8988T (cell line): ENCODE results near the gene USP9Y.

Source experiments
- DNase-seq: peaks from one replicate; pipeline ENCODE4 v3.0.0; 2011

USP9Y gene

DNA sequence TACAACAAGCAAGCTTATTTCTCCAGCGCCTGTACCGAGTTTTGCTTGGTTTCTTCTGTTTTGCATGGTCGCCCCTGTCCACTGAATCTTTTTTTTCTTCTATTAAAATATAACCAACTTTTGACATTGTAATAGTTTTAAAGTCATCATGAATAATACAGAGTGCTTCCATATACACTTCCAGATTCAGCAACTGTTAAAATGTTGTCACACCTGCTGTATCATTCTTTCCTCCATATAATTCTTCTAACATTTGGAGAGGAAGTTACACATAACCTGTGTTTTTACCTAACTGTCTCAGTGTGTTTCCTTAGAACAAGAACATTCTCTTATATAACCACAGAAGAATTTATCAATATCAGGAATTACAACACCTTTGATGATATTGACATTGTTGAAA, 83.5 kb downstream of the USP9Y start:
- DNase-seq, result no peak

GRCh38 chrY:12793999-12794398, 93.0 kb downstream of the USP9Y start:
- no peak for DNase-seq

DNA sequence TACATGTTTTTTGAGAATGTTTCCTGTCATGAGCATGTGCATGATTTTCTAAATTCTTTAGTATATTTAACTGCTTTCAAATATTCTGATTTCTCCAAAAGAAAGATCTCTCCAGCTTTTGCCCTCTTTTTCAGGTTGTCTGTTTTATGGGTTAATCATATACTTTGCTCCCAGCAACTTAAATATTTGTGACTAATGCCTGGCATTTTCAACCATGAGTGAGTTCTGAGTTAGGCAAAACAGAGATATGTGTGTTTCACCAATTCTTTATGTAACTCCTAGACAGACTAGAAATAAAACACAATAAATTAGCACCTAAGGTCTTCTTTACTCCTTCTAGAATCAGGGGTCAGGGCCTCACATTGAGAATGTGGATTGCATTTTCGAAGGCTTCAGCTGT, 107.0 kb downstream of the USP9Y start:
- DNase-seq, result no peak

- DNase-seq, result no peak
Observed at GRCh38 chrY:12809034-12809433, 108.0 kb downstream of the USP9Y start.

- no peak for DNase-seq
Observed at GRCh38 chrY:12823408-12823807, 122.4 kb downstream of the USP9Y start.

DNA sequence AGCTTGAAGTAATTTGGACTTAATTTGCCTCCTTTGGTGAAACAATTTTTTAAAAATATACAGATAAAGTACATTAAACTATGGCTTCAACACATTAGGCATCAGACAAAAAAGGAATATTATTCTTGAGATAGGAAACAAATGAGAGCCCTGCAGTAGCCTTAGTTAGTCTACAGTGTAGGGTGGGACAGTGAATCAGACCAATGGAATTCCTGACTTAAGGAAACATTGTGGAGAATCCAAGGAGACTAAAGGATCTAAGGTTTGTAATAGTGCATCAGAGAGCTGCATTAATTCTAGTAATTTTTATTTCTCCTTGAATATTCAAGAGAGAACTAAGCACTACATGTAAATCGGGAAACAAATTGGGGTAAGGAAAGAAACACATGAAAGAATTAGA, 125.8 kb downstream of the USP9Y start:
- no peak for DNase-seq

DNA sequence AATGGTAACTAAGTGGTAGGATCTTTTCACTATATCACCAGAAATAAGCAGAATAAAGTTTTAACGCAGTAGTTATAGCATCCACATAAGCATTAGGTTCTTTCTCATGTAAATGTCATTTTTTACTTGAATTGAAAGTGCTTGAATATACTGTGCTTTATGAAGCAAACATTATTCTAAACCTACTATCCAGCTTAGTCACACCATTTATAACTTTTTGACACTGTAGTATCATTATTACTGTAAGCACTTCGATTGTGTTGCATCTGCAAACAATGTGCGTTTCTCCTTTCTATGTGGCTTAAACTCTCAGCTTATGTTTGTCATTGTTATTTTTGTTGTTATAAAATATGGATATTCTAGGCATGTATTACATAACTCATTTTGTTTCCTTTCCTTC, 132.3 kb downstream of the USP9Y start:
- DNase-seq, result no peak

- no peak for DNase-seq
Observed at GRCh38 chrY:12837550-12837949, 136.5 kb downstream of the USP9Y start.

- no peak for DNase-seq
Observed at GRCh38 chrY:12841368-12841767, 140.3 kb downstream of the USP9Y start.

DNA sequence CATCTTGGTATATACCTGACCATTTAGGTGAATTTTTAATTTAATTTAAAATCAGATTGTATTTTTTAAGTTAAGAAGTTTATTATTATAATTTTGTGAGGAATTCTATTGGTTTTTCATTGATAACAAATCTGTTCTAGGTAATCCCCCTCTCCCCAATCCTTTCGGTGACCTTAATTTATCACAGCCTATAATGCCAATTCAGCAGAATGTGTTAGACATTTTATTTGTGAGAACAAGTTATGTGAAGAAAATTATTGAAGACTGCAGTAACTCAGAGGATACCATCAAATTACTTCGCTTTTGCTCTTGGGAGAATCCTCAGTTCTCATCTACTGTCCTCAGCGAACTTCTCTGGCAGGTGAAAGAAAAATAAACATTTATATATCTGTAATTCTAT, 145.8 kb downstream of the USP9Y start:
- no peak for DNase-seq

- DNase-seq, result no peak
Observed at GRCh38 chrY:12855791-12856275, 154.8 kb downstream of the USP9Y start.

DNA sequence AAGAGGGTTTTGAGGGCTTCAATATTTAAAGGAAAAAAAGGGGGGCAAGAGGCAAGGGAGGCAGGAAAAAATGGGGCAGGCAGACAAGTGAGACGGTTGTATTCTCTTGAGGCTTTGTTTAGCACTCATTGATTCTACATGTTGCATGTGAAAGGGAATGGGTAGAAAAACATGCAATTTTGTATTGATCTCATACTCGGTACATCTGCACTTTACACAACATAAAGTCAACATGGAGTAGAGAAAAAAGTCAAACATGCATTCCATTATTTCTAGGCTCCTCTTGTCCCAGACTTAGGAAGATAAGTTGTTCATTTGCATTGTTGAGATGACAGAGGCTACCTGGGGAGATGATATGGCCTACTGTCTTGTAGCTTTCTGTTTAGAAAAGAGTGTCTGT, 166.9 kb downstream of the USP9Y start:
- DNase-seq, result no peak

- DNase-seq, result no peak
Observed at GRCh38 chrY:12896973-12897372, 195.9 kb downstream of the USP9Y start.

GRCh38 chrY:12898604-12899003, 197.6 kb downstream of the USP9Y start:
- no peak for DNase-seq

DNA sequence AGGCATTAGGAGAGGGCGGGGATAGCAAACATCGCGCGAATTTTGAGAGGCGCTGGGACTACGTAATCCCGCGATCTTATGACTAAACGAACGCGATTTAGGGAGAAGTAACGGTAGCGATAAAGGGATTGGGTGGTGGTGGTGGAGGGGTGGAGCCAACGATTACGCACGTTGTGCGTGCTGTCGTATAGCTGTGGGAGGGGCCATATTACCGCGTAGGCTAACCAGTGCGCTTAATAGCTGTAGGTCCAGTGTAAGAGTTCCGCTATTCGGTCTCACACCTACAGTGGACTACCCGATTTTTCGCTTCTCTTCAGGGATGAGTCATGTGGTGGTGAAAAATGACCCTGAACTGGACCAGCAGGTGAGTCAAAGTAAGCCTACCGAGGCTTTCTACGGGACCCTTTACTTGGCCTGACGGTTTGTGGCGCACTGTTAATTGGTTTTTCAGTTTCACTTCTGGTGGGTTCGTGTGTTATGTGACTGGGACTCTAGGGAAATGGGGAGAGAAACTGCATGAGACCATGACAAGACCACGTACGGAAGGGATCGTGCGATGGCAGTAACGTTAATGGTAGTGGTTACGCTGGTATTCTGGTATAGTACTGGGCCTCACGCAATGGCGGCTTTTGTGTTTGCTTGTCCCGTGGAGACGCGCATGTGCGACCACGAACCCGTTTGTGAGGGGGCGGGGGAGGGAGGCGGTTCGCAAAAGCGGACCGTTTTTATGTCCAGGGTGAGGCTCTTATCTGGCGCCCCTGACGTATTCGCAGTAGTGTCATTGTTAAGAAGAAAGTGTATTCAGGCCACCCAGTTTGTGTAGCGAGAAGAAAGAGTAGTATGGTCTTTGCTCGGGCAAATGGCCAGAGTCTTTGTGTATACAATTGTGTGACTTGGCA, 203.8 kb downstream of the USP9Y start, which contains the start of gene DDX3Y:
Gene DDX3Y (plus strand): TSS at position 251 of the 899 bp plus-strand sequence. CDS start 69 bp downstream, at position 320.
- DNase-seq, result no peak

DNA sequence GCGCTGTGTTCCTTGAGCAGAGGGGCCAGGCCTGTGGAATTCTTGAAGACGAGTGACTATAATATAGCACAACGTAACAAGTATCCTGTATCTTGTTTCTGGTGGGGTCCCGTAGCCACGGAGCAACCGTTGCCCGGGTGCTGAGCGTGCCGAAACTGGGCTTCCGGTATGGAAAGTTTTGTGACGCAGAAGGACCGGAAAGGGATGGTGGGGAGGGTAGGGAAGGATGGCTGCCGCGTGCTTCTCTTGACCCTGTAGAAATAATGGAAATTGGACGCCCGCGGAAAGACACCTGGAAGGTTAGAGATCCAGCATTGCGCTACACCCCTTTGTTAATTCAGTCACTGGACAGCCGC, 204.5 kb downstream of the USP9Y start:
- no peak for DNase-seq

DNA sequence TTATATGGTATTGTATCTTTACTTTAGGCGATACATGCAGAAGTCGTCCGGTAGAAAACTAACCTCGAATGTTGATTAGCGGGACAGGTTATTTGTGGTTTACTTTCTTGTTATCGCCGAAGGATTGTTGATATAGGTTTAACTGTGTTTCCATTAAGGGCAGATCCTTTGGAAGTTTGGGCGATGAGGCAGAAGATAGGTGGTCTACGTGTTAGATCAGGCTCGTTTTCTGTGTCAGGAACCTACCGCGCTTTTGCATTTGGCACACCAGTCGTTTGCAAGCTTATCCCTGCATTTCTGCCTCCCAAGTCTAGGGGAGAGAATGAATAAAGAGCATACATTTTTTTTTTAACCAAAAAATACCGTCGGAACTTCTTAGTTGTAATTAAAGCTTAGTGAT, 204.9 kb downstream of the USP9Y start:
- DNase-seq, result no peak
